NCI-H2081 (cell line): ENCODE measurements around the gene RRP1.

Experiments used
- DNase-seq, 2 experiments: peaks; one replicate each; lab custom pipeline; 2025; lab: John Stamatoyannopoulos, UW

RRP1 gene, protein sequence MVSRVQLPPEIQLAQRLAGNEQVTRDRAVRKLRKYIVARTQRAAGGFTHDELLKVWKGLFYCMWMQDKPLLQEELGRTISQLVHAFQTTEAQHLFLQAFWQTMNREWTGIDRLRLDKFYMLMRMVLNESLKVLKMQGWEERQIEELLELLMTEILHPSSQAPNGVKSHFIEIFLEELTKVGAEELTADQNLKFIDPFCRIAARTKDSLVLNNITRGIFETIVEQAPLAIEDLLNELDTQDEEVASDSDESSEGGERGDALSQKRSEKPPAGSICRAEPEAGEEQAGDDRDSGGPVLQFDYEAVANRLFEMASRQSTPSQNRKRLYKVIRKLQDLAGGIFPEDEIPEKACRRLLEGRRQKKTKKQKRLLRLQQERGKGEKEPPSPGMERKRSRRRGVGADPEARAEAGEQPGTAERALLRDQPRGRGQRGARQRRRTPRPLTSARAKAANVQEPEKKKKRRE

DNA sequence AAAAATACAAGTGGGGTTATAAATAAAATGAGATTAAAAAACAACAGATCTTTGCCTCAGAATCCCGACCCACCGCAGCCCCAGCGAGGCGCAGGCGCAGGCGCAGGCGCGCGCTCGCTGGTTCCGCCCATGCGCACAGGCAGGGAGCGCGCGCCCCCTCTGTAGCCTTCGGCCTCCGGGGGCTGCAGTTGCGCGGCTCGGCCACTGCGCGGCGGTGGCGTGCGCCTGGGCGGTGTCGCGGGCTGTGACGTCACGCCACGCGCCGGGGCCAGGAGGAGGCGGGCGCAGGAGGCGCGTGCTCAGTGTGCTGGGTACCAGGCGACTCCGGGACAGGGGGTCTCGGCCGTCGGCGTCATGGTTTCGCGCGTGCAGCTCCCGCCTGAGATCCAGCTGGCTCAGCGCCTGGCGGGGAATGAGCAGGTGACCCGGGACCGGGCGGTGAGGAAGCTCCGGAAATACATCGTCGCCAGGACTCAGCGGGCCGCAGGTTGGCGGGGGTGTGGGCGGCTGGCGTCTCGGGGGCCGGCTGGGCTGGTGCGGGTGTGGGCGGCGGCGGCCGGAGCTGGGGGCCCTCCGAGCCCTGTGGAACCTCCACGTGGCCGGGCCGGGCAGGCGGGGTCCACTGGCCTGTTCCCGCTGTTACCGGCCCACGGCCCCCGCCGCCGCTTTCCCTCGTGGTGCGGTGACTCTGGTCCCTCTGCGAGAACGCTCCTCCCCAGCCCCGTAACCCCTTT, at the start of gene RRP1:
RRP1 (plus strand) TSS at position 302 of the 734 bp plus-strand sequence; CDS start at position 355, 53 bp downstream.
- DNase-seq = peak; percentile 81 to 83

DNA sequence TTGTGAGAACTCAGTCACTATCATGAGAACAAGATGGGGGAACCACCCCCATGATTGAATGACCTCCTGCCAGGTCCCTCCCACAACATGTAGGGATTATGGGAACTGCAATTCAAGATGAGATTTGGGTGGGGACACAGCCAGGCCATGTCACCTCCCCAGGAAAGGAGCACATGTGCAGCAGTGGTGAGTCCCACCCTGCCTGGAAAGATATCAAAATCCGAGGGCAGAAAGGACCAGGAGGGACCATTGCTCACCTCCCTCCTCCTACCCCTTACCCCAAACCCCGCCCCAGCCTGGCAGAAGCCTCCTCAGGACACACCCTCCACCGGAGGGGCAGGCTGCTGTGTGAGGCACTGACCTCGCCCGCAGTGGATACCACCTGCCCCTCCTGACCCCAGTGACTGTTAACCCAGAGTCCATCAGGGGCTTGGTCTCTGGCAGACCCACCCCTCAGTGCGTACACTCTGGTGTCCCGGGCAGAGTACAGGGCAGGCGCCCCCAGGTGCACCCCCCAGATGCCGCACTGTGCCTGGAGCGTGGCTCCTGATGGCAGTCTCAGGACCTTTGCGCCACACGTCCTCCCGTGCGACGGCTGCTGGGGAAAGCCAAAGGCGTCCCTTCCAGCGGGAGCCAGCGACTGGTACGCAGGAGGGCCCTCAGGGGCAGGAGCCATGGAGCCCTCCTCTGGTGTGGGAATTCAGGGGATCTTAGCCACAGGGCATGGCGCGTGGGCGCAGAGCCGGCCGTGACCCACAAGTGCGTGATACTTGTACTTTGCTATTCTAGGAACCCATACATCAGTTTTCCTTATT, 49.5 kb upstream of the RRP1 start:
- DNase-seq = no peak

DNA sequence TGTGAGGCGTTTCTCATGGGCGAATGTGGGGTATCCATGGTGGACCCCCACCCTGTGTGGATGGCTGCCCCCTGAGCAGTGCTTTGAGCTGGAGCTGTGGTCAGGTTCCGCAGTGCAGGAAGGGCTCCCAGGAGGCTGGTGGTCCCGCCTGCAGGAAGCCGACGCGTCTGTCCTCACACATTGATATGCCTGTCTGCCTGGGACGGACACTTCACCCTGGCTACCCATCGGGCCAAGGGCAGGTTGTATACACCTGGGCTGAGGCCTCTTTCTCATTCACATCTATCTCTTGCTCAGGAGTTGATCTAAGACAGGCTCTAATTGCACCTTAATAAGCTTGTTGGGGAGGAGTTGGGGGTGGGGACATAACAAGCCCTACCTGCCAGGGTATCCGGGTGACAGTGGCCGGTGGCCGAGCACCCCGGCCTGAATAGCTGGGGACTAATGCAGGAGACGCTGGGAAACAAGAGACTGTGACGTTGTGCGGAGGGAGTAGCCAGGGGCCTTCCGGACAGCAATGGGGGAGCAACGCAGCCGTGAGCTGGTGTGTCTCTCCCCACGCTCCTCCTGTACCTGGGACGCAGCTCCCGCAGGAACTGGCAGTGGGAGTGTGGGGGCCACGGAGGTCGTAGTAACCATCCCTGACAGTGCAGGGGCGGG, 48.8 kb upstream of the RRP1 start:
- DNase-seq = no peak

DNA sequence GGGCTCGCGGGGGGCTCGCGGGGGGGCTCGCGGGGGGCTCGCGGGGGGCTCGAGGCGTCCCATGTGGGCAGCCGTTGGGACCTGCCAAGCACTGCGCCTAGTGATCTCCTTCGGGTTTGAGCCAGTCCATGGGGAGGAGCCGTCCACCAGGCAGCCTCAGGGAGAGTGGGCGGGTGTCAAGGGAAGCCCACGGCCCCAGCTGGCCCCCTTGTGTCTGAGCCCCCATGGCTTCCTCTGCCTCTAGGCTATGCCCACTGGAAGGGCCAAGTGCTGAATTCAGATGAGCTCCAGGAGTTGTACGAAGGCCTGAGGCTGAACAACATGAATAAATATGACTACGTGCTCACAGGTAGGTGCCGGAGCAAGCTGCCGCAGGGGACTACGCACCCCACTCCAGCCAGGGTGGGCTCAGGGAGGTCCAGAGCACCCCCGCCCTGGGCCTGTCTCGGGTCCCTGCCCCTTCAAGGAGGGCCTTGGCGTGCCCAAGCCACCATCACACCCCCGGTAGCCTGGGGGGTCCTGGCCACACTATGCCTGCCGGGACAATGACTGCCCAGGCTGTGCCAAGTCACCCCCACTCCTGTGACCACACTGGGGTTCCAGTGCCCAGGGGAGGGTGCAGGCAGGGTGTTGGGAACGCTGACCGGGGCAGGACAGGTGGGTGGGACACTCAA, 47.8 kb upstream of the RRP1 start:
- no peak for DNase-seq

DNA sequence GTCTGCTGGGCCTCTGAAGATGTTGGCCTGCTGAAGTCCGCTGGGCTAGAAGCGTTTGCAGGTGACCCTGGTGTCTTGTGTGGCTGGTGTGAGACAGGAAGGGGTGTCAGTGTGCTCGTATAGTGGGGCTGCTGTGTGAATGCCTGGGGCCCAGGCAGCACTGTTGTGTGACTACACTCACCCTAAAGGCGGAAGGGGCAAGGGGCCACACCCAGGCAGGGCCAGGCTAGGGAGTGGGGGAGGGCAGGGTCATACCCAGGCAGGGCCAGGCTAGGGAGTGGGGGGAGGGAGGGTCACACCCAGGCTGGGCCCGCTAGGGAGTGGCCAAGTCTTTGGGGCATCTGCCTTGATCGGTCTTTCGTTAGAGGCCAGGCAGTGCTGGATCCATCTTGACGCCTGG, 45.4 kb upstream of the RRP1 start:
- DNase-seq = no peak

DNA sequence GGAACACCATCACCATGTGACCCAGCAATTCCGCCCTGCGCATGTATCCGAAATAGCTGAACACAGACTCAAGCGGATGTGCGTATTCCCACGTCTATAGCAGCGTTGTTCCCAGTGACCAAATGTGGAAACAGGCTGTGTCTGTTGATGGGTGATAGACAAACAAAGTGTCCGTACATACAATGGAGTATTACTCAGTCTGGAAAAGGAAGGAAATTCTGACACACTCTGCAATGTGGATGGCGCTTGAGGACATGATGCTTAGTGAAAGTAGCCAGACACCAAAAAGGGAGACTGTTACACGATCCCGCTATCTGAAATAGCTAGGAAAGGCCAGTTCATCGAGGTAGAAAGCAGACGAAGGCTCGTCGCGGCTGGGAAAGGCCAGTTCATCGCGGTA, 44.7 kb upstream of the RRP1 start:
- no peak for DNase-seq

DNA sequence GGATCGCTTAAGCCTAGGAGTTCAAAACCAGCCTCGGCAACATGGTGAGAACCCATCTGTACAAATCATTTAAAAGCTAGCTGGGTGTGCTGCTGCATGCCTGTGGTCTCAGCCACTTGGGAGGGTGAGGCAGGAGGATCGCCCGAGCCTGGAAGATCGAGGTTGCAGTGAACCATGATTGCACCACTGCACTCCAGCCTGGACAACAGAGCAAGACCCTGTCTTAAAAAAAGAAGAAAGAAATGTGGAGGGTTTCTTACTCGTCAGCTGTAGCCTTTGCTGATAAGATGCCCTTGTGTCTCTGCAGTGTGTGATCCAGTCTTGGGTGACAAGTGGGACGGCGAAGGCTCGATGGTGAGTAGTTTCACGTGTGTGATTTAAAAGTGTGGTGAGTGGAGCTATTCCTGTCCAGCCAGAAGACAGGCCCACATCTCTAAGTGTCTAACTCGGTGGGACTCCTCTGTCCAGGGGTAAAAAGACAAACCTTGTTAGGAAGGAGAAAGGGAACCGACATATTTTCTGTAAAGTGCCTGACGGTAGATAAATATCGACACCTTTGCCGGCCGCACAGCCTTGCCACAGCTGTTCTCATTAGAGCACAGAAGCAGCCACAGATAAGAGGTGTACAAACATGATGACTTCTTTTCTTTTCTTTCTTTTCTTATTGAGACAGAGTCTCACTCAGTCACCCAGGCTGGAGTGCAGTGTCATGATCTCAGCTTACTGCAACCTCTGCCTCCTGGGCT, 43.4 kb upstream of the RRP1 start:
- DNase-seq = no peak

DNA sequence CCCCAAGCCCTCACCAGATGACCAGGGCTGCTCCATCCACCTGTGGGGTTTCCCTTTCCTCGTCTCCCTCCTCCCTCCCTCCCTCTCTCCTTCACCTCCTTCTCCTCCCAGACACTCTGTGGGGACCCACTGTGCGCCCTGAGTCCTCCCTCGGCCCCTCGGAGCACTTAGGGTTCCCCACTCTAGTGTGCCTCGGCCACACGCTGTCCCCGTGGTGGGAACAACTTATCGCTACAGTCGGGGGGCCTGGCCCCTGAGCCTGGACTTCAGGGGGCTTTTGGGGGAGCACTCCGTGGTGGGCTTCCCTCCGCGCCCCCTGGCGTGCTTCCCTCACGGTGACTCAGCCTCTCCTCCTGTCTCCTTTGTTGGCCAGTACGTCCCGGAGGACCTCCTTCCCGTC, 40.8 kb upstream of the RRP1 start:
- DNase-seq = no peak

DNA sequence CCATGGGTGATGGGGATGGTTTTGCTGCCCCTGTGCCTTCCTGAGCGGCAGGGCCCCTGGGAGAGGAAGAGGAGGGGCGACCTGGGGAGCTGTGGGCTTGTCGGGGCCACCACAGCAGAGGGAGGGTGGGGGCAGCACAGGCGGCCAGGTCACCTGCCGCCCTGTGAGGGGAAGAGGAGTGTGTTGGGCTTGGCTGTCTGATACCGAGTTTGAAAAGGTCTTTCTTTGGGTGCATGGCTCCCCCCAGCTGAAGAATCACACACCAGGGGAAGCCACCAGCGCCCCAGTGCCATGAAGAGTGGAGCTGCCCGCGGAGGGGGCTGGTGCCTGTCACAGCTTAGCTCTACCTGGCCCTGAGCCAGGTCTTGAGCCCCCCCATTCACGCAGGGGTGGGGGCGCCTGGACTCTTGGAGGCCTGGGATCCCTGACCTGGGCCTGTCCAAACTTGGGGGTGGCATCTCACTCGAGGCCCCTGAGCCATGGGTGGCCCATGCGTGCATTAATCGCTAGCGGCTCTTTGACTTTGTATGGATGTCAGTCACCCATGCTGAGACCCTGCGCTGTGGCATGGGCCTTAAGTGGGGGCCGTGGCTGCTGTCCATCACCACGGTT, 39.6 kb upstream of the RRP1 start:
- no peak for DNase-seq

DNA sequence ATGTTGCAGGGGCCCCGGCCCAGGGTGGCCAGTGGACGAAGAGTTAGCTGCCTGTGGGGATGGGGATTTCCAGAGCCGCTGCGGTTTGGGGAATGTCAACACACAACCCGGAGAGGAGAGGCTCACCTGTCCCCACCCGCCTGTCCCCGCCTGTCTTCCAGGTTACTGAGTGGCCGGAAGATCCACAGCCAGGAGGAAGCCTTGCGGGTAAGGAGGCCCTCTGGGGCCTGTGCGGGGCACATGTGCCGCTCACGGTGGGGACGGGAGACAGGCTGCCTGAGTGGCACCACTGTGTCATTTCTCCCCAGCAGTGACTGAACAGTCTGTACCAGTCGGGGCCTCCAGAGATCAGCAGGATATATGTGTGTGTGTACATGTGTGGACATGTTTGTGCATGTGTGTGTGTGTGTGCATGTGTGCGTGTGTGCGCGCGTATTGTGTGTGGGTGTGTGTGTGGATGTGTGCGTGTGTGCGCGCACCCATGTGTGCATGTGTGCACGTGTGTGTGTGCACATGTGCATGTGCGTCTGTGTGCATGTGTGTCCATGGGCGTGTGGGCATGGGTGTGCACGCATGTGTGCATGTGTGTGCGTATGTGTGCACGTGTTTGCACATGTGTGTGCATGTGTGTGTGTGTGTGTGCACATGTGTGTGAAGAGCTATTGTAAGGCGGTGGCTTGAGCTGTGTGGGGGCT, 38.9 kb upstream of the RRP1 start:
- DNase-seq = no peak

DNA sequence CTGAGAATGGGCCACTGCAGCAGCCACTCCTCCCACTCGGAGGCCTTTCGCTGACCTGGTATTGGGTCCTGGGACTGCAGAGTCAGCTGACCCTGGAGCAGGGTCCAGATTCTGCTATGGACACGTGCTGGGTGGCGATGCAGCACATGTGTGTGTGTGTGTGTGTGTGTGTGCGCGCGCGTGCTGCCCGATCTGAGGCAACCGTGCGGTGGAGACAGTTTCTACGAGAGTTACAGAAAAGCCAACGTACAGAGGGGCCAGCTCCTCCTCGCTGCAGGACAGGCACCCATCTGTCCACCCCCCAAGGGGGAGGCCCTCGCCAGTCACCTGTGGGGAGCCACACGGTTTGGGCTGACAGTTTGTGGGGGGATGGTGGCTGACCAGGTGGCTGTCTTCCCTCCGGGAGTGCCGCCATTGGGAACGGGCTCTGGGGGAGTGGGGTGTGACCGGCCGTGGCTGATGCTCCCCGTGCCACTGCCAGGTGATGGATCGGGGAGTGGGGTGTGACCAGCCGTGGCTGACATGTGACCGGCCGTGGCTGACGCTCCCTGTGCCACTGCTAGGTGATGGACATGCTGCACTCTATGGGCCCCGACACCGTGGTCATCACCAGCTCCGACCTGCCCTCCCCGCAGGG, 37.3 kb upstream of the RRP1 start:
- DNase-seq = no peak

DNA sequence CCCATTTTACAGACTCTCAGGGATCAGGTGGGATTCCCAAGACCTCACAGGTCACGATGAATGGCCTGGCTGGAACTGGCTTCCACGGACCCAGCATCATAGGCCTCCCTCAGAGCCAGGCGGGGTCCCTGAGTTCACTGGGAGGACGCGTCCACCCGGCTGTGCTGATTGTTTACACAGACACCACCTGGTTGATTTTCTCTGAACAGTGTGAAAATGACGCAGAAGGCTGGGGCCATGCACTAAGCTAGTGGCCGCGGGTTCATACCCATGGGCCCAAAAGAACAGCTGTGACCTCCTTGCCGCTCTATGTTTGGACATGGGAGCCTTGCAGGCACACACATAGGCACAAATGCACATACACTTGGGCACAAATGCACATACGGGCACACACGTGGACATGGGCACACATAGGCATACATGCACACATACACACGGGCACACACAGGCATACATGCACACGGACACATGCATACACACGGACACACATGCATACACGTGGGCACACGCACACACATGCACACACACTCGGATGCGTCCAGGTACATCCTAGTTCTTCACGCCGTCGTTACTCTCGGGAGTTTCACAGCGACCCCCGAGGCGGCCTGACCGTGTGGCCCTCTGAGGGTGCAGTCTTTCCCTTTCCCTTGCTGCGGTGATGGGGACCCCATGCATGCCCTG, 36.5 kb upstream of the RRP1 start:
- DNase-seq = no peak

DNA sequence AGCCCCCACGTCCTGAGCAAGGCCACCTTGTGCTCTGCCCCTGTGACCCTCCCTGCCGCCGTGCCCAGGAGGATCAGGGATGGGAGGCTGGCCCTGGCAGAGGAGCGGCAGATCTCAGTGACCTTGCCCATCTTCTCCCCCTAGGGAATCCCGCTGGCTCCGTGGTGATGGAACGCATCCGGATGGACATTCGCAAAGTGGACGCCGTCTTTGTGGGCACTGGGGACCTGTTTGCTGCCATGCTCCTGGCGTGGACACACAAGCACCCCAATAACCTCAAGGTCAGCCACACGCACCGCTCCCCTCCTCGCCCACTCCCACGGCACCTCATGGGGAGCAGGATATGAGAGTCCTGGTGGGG, 36.0 kb upstream of the RRP1 start:
- DNase-seq = no peak

DNA sequence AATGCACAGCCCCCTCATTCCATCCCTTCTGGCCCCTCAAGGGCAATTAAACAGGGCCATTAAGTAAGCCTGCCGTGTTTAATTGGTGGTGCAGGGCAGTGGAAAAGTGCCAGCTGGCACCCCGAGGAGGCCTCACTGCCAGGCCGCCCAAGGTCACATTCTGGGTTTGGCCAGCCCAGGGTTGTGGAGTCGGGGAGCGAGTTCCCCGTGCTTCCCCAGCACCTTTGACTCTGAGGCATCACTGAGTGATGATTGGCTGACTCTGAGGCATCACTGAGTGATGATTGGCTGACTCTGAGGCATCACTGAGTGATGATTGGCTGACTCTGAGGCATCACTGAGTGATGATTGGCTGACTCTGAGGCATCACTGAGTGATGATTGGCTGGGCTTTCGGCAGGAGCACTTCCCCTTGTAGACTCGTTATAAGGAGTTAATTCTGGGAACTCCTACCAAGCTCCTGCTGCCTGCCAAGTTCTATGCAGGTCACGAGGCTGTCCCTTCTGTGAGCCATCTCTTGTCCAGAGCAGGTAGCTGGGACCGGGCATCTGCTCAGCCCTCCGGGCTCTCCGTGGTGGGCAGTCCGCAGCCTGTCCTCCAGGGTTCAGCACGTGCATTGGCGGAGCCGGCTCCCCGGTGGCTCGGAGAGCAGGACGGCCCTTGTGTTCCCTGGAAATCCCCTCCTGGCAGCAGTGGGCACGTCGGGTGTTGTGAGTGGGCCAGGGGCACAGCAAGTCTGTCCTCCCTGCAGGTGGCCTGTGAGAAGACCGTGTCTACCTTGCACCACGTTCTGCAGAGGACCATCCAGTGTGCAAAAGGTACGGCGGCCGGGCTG, 34.2 kb upstream of the RRP1 start:
- DNase-seq = no peak

DNA sequence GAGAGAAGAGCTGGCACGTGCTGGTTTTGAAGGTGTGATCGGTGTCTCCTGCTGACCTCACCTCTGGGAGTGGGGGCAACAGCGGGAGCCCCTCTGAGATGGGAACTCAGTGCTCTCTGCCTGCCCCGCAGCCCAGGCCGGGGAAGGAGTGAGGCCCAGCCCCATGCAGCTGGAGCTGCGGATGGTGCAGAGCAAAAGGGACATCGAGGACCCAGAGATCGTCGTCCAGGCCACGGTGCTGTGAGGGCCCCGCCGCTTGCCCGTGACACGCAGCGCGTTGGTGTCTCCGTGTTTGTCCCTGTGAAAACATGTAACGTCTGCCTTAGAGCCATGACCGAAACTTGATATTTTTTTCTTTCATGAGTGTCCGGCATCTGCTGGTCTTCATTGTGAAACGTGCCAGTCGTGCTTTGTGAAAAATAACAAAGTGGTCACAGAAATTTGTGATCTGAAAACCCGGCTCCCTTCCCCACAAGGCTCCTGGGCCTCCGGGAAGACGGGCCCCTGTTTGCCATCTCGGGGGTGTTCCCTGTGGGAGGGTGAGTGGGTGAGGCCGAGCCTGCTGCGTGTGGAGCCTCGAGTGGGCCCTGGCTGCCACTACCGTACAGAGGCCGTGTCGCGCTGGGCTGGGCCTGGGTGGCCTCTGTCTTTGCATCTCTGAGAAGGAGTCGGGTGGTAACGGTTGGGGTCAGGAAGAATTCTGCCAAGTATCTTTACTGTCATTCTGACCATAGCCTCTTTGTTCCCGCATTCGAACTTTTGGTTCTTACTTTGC, 33.4 kb upstream of the RRP1 start:
- no peak for DNase-seq

DNA sequence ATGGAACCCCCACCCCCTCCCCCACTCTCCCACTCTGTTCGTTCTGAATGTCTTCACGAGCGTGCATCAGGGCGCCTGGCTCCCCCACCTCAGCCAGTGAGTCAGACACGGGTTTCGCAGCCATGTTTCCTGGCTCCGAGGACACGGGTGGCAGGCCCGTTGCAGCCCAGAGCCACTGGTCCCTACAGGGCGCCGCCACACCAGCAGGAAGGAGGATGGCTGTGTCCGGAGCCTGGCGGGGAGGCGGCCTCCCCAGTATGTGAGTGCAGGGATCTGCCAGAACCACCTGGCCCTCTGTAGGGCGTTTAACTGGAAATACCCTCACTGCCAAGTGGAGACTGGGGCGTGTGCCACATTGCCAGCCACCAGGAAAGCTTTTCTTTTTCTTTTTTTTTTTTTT, 31.8 kb upstream of the RRP1 start:
- no peak for DNase-seq

DNA sequence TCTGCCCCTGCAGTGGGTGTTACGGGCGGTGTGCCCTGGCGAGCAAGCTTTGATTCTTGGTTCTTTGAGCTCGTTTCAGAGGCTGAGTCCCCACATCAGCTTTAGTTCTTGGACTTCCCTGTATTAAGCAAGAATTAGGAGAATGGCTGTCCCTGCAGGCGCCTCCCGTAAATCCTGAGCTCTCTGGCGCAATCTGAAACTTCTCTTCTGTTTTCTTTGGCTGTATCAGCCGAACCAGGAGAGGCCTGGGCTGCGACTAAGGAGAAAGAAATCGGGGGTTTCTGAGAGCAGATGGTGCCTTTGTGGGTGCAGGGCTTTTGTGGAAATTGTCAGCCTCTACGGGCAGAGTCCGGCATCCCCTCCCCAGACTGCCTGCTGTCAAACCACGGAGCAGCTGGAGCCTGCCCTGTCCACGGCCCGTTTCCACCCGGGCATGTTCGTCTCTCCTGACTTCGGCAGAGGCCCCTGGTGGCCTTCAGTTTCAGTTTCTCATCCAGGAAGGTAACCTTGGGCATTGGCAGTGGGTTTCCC, 31.2 kb upstream of the RRP1 start:
- DNase-seq = no peak
